Uterus (tissue), 2 donors: ENCODE data around the gene MAZ.

ENCODE experiments used
- POLR2A ChIP-seq, 2 donors: fragments of 450-650 bp; IDR thresholded peaks; one replicate each; pipeline ENCODE4 v1.6.1; 2016; ENCODE audit warnings: antibody characterized with exemption in 2 of 2, mild to moderate bottlenecking in 1 of 2, moderate library complexity in 1 of 2
- TF ChIP-seq, protein P1 (sequence below), 4 experiments: fragments of 200-600 bp in 2 of 4; fragments of 450-650 bp in 2 of 4; sonication (generic) in 2 of 4; IDR thresholded peaks; one replicate each; pipeline ENCODE4 v1.5.1; 2016 to 2019; ENCODE audit warnings: antibody characterized with exemption in 4 of 4, mild to moderate bottlenecking in 2 of 4, moderate library complexity in 1 of 4

DNA sequence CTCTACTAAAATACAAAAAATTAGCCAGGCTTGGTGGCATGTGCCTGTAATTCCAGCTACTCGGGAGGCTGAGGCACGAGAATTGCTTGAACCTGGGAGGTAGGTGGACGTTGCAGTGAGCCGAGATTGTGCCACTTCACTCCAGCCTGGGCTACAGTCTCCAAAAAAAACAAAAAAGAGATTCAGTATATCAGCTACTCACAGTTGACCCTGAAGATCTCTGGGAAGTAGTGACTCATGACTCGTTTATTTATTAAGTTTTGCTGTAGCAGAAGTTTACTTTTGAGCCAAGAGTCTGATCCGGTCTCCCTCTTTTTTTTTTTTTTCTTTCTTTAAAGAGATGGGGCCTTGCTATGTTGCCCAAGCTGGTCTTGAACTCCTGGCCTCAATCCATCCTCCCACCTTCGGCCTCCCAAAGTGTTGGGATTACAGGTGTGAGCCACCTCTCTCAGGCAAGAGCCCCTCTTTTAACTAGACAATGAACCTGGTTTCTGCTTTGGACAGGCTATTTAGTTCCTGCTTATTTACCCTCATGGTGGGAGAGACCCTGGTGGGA, 18.3 kb downstream of the MAZ start:
- TF ChIP-seq, protein P1, sequence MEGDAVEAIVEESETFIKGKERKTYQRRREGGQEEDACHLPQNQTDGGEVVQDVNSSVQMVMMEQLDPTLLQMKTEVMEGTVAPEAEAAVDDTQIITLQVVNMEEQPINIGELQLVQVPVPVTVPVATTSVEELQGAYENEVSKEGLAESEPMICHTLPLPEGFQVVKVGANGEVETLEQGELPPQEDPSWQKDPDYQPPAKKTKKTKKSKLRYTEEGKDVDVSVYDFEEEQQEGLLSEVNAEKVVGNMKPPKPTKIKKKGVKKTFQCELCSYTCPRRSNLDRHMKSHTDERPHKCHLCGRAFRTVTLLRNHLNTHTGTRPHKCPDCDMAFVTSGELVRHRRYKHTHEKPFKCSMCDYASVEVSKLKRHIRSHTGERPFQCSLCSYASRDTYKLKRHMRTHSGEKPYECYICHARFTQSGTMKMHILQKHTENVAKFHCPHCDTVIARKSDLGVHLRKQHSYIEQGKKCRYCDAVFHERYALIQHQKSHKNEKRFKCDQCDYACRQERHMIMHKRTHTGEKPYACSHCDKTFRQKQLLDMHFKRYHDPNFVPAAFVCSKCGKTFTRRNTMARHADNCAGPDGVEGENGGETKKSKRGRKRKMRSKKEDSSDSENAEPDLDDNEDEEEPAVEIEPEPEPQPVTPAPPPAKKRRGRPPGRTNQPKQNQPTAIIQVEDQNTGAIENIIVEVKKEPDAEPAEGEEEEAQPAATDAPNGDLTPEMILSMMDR (IDR thresholded peaks at IDR 0.05) = no peak
- TF ChIP-seq POLR2A (IDR thresholded peaks at IDR 0.05) = no peak
